ENCODE data around the gene AKNAD1. TPM values are rescaled to one million over a fixed set of nuclear protein-coding genes. Genes with fewer than 3 reads are reported as not detected.

The AKNAD1 gene
- total and polyA plus RNA-seq, 2 of the 8 experiments (the other 6 are each of a cell fraction or from before 2014, with no cell fraction given), result not detected

- POLR2A ChIA-PET (ENCODE audit: partially characterized antibody), result interaction anchor here (1.2 kb wide), 1 partner anchor 79 kb away, joined by 3 read pairs; the partner anchor contains the start of gene STXBP3
- no peak for FAIRE-seq
- no peak for TF ChIP-seq TBP (IDR thresholded peaks at IDR 0.05; ENCODE audit: low read depth, low read length)
- no peak for TF ChIP-seq TEAD4 (IDR thresholded peaks at IDR 0.05; ENCODE audit: low read depth, low read length)
- no peak for TF ChIP-seq SIRT6 (IDR thresholded peaks at IDR 0.05; ENCODE audit: low read length)
- TF ChIP-seq GABPA (IDR thresholded peaks at IDR 0.05; ENCODE audit: borderline replicate concordance, insufficient read depth, low read length), result no peak
- TF ChIP-seq MAFK (IDR thresholded peaks at IDR 0.05; ENCODE audit: low read depth, low read length), result no peak
- no peak for TF ChIP-seq EZH2 (IDR thresholded peaks at IDR 0.05; ENCODE audit: low read depth, low read length, severe bottlenecking)
- no peak for TF ChIP-seq JUND (IDR thresholded peaks at IDR 0.05; ENCODE audit: low read length)
- TF ChIP-seq SIN3A (conservative IDR thresholded peaks at IDR 0.05 in 1 of 2, IDR thresholded peaks at IDR 0.05 in 1 of 2; ENCODE audit: low read depth in 1 of 2, low read length in 2 of 2), result no peak
- TF ChIP-seq TAF1 (IDR thresholded peaks at IDR 0.05; ENCODE audit: low read depth, low read length), result no peak
- no peak for TF ChIP-seq E2F6 (IDR thresholded peaks at IDR 0.05)
- no peak for TF ChIP-seq BRCA1 (IDR thresholded peaks at IDR 0.05; ENCODE audit: low read depth, low read length)
- TF ChIP-seq ZNF274 (IDR thresholded peaks at IDR 0.05; ENCODE audit: borderline replicate concordance, extremely low read depth, low read length), result no peak
- TF ChIP-seq CHD1 (IDR thresholded peaks at IDR 0.05; ENCODE audit: low read depth, low read length), result no peak
- no peak for TF ChIP-seq RXRA (IDR thresholded peaks at IDR 0.05; ENCODE audit: insufficient read depth, low read depth, low read length)
Observed at GRCh38 chr1:108826081-108826635, 30.7 kb downstream of the AKNAD1 start.

More at GRCh38 chr1:108826081-108826635, 30.7 kb downstream of the AKNAD1 start:
- no peak overlapping the region for H3K23ac ChIP-seq (ENCODE audit: insufficient read length)
- no peak overlapping the region for H2BK120ac ChIP-seq (replicated peaks; ENCODE audit: low read depth, low read length)
- no peaks in the 10 kb centered on the region for H3K79me2 ChIP-seq (ENCODE audit: control insufficient read depth in 1 of 2, insufficient read depth in 2 of 2, low read length in 2 of 2)
- WGBS, 2 experiments (ENCODE audit: extremely low coverage in 1 of 2, insufficient coverage in 1 of 2, insufficient read length in 1 of 2, insufficient replicate concordance in 2 of 2, low coverage in 1 of 2, low lambda C conversion rate in 2 of 2, missing lambda C conversion rate in 1 of 2), result 84% methylated on average over 3 of the region's 3 CpGs; no CpG with 5 or more reads in 1 of the 2 experiments
- H3K4me3 ChIP-seq (ENCODE audit: extremely low read depth in 1 of 4, insufficient read depth in 2 of 4, low read depth in 3 of 4, low read length in 4 of 4), result no peak overlapping the region
- H3K9me3 ChIP-seq (ENCODE audit: insufficient read depth in 2 of 2, low read depth in 1 of 2, low read length in 1 of 2), result no peaks in the 10 kb centered on the region
- H4K20me1 ChIP-seq (replicated peaks in 1 of 2; ENCODE audit: control insufficient read depth in 1 of 2, insufficient read depth in 2 of 2, low read length in 2 of 2), result no peaks in the 10 kb centered on the region
- no peaks in the 10 kb centered on the region for H3K79me1 ChIP-seq (ENCODE audit: low read depth, low read length)
- H2BK20ac ChIP-seq (ENCODE audit: low read length), result no peak overlapping the region
- no peaks in the 10 kb centered on the region for H3K23me2 ChIP-seq (ENCODE audit: low read depth, low read length)
- H3K4me1 ChIP-seq (replicated peaks in 1 of 4; ENCODE audit: control insufficient read depth in 3 of 4, insufficient read depth in 4 of 4, low read length in 3 of 4), result peaks cover 0 to 3% (median 2%) of the 10 kb centered on the region in 4 experiments; a peak in 3 of 7 replicates
- H3K4ac ChIP-seq (replicated peaks; ENCODE audit: insufficient read length, low read depth, low read length), result no peak overlapping the region
- H2AFZ ChIP-seq (ENCODE audit: low read length), result no peak overlapping the region
- H3K36me3 ChIP-seq (ENCODE audit: control insufficient read depth in 2 of 4, insufficient read depth in 4 of 4, low read length in 3 of 4), result no peaks in the 10 kb centered on the region
- H4K8ac ChIP-seq (ENCODE audit: extremely low read depth, insufficient read depth, low read length), result no peak overlapping the region
- H3K56ac ChIP-seq (replicated peaks; ENCODE audit: insufficient read length, low read depth, low read length), result no peak overlapping the region
- no peak overlapping the region for H2BK15ac ChIP-seq (ENCODE audit: low read length)
- H3K4me2 ChIP-seq (ENCODE audit: insufficient read depth in 1 of 2, low read depth in 2 of 2, low read length in 2 of 2), result no peak overlapping the region
- H2BK12ac ChIP-seq (ENCODE audit: low read depth, low read length), result no peak overlapping the region
- H4K5ac ChIP-seq (ENCODE audit: insufficient read length, low read depth, low read length), result no peak overlapping the region
- H3K9ac ChIP-seq (replicated peaks in 1 of 4; ENCODE audit: extremely low read depth in 1 of 4, low read depth in 3 of 4, low read length in 3 of 4), result no peak overlapping the region
- no peaks in the 10 kb centered on the region for H3K27me3 ChIP-seq (replicated peaks in 1 of 4; ENCODE audit: control insufficient read depth in 3 of 4, extremely low read depth in 1 of 4, insufficient read depth in 3 of 4, low read length in 3 of 4)
- no peak overlapping the region for H4K91ac ChIP-seq (replicated peaks; ENCODE audit: insufficient read length, low read length)
- no peak overlapping the region for H3K18ac ChIP-seq (ENCODE audit: extremely low read depth, low read length)
- no peak overlapping the region for H2BK5ac ChIP-seq (ENCODE audit: low read depth, low read length)
- H2AK5ac ChIP-seq (ENCODE audit: low read depth, low read length), result no peak overlapping the region
- no peak overlapping the region for H3K14ac ChIP-seq (ENCODE audit: insufficient read length)
- DNase-seq (ENCODE audit: low read depth in 1 of 2, low spot score in 2 of 2), result no peak
- CTCF ChIA-PET (ENCODE audit: partially characterized antibody), result interaction anchor here (1.2 to 12.5 kb wide), 8 partner anchors 9 to 129 kb away, joined by 3 to 160 read pairs (median 4); no protein-coding TSS in a partner anchor
- H3K27ac ChIP-seq (ENCODE audit: low read depth, low read length), result no peak overlapping the region
